HG03521 (cell line): ENCODE measurements around the gene LDLR.
"Not testable (repeated sequence)": the region's sequence is repeated elsewhere in the genome, so short reads cannot be mapped to it uniquely, and the experiment has no call there.

Experiments used
- ATAC-seq: cut with Tn5 transposase; IDR thresholded peaks from one replicate; pipeline ENCODE4 v1.9.1; 2021; ENCODE audit warnings: mild to moderate bottlenecking, moderate library complexity; ENCODE audit not compliant: unreplicated experiment

LDLR gene

GRCh38 chr19:11169896-11170678, 80.8 kb downstream of the LDLR start:
- no peak for ATAC-seq

GRCh38 chr19:11171144-11171543, 81.9 kb downstream of the LDLR start:
- ATAC-seq, result no peak

GRCh38 chr19:11172576-11172975, 83.3 kb downstream of the LDLR start:
- ATAC-seq, result no peak

- ATAC-seq, result no peak
These were observed 84.4 kb downstream of the LDLR start for GRCh38 chr19:11173516-11174155.

GRCh38 chr19:11174336-11174735, 85.1 kb downstream of the LDLR start:
- no peak for ATAC-seq

GRCh38 chr19:11175920-11176319, 86.7 kb downstream of the LDLR start:
- no peak for ATAC-seq

GRCh38 chr19:11176466-11177193, 87.4 kb downstream of the LDLR start:
- ATAC-seq, result no peak

- no peak for ATAC-seq
These were observed 88.3 kb downstream of the LDLR start for GRCh38 chr19:11177592-11177991.

GRCh38 chr19:11179145-11179465, 89.8 kb downstream of the LDLR start:
- ATAC-seq, result not testable (repeated sequence)

GRCh38 chr19:11179716-11180297, 90.5 kb downstream of the LDLR start:
- no peak for ATAC-seq

GRCh38 chr19:11180346-11180745, 91.1 kb downstream of the LDLR start:
- no peak for ATAC-seq

GRCh38 chr19:11180975-11181374, 91.7 kb downstream of the LDLR start:
- not testable (repeated sequence) for ATAC-seq

- no peak for ATAC-seq
These were observed 92.2 kb downstream of the LDLR start for GRCh38 chr19:11181488-11181887.
